Testis (tissue), 3 donors: ENCODE measurements around the gene SIGLEC9. TPM values are rescaled to one million over a fixed set of nuclear protein-coding genes. Genes with fewer than 3 reads are reported as not detected.
A peak's percentile ranks its signal among the peaks of the same experiment; 100 is the strongest.

Experiments
- DNase-seq: peaks from one replicate; pipeline ENCODE4 v3.0.0-alpha.2; 2019
- H3K27ac ChIP-seq, 2 donors: fragments of 200-600 bp; sonication (generic); one replicate each; pipeline ENCODE4 v1.5.1; 2019
- H3K27me3 ChIP-seq: fragments of 200-600 bp; sonication (generic); one replicate; pipeline ENCODE4 v1.5.1; 2019
- H3K36me3 ChIP-seq: fragments of 200-600 bp; sonication (generic); one replicate; pipeline ENCODE4 v1.5.1; 2017; ENCODE audit warnings: low read depth; ENCODE audit errors: missing control alignments
- H3K4me1 ChIP-seq: fragments of 200-600 bp; sonication (generic); one replicate; pipeline ENCODE4 v1.5.1; 2019
- H3K4me3 ChIP-seq, 2 donors: fragments of 200-600 bp; sonication (generic); one replicate each; pipeline ENCODE4 v1.5.1; 2017 to 2019
- H3K9me3 ChIP-seq: fragments of 200-600 bp; sonication (generic); one replicate; pipeline ENCODE4 v1.5.1; 2017
- POLR2A ChIP-seq: fragments of 450-650 bp; IDR thresholded peaks from one replicate; pipeline ENCODE4 v1.6.1; 2017; ENCODE audit warnings: antibody characterized with exemption, mild to moderate bottlenecking, moderate library complexity
- WGBS, 2 donors: methylation state at CpG; one replicate each; pipeline ENCODE4 v1.1.5; 2018; 5-methylcytosine and 5-hydroxymethylcytosine counted together
- intact Hi-C: fragments of 100-400 bp; cut with DNase I; formaldehyde crosslinking; loops from one replicate; pipeline ENCODE4 v1.15.1; 2023; ENCODE audit warnings: low total_unique reads
- polyA plus RNA-seq: library from polyadenylated mRNA; stranded (reverse); fragments of 350-450 nt; fragmentation: Illumina TruSeq; extraction: RNeasy Lipid Tissue Mini Kit (QIAGEN cat#74804); gene quantifications from one replicate; pipeline ENCODE4 v1.2.3, GENCODE V29; 2014; ENCODE audit warnings: low read depth, low replicate concordance; ENCODE audit not compliant: insufficient read depth
- total RNA-seq, 2 donors: library from RNA; depleted of rRNA; stranded (reverse); fragments of >200 nt; gene quantifications; one replicate each; pipeline ENCODE4 v1.2.3, GENCODE V29; 2016
- TF ChIP-seq, protein P1 (sequence below), 3 experiments: fragments of 450-650 bp in 2 of 3; fragments of 200-600 bp in 1 of 3; sonication (generic) in 1 of 3; IDR thresholded peaks; one replicate each; pipeline ENCODE4 v1.5.1; 2016 to 2019; ENCODE audit warnings: antibody characterized with exemption in 3 of 3, mild to moderate bottlenecking in 2 of 3, moderate library complexity in 1 of 3

SIGLEC9 gene
- total and polyA plus RNA-seq, 3 donors from 2014 or later: 2.6 to 5.1 (median 3.2) TPM

DNA sequence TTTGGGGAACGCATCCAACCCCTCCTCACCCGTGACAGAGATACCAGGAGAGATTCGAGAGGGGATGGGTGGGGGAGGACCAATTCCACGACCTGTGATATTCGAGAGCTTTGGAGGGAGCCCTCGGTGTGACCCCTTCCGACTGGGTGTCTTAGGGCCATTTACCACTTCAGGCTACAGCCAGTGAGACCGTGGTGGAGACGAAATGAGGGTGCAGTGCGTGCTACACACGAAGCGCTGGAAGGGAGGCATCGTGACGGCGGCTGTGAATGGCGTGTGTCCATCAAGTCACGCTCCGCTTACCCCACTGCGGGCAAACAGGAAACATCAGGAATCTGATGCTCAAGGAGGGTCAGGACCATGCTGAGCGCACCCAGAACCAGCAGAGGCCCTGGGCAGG is 26.9 kb upstream of the SIGLEC9 start:
- intact Hi-C loops: no loop called here
- TF ChIP-seq POLR2A: no peak
- TF ChIP-seq, protein P1, sequence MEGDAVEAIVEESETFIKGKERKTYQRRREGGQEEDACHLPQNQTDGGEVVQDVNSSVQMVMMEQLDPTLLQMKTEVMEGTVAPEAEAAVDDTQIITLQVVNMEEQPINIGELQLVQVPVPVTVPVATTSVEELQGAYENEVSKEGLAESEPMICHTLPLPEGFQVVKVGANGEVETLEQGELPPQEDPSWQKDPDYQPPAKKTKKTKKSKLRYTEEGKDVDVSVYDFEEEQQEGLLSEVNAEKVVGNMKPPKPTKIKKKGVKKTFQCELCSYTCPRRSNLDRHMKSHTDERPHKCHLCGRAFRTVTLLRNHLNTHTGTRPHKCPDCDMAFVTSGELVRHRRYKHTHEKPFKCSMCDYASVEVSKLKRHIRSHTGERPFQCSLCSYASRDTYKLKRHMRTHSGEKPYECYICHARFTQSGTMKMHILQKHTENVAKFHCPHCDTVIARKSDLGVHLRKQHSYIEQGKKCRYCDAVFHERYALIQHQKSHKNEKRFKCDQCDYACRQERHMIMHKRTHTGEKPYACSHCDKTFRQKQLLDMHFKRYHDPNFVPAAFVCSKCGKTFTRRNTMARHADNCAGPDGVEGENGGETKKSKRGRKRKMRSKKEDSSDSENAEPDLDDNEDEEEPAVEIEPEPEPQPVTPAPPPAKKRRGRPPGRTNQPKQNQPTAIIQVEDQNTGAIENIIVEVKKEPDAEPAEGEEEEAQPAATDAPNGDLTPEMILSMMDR (IDR thresholded peaks at IDR 0.05): no peak
- Histone ChIP-seq H3K27me3 (no peaks in the 10 kb centered on the region), H3K4me1 (peaks cover 28% of the 10 kb centered on the region), H3K27ac (peak overlapping the region in 1 of 2 donors; percentile 45), H3K4me3 (no peak overlapping the region), H3K9me3 (no peaks in the 10 kb centered on the region), H3K36me3 (no peaks in the 10 kb centered on the region)
- WGBS, 2 donors: 62 to 69% methylated on average over 9 to 20 of the region's 20 CpGs
- DNase-seq: no peak

DNA sequence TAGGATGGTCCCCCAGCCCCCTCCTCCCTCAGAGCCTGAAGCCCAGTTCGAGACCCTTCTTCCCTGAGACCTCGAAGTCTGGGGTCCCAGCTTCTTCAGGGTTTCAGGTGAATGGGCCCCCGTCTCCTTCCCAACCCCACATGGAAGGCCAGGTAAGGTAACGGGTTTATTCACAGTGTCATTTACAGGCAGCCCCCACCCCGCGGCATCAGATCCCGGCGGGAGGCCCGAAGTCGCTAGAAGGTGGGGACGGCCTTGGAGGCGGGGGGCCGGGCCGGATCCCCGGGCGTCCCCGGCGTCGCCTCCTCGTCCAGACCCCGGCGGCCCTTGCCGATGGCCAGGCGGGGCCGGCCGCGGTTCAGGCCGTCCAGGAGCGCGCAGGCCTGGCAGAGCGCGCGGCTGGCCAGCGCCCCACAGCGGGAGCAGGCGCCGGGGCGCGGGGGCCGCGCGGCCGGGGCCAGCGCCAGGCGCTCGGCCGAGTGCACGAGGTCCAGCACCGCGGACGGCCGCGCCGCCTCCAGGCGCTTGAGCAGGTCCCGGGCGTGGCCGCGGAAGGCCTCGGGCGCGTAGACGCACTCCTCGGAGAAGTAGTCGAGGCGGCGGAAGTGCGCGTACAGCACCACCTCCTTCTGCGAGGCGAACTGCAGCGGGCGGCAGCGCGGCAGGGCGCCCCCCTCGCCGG is 26.2 kb upstream of the SIGLEC9 start:
- peak; percentile 59 for DNase-seq
- Histone ChIP-seq H3K4me3 (peak overlapping the region; percentile 6 to 23), H3K27me3 (no peaks in the 10 kb centered on the region), H3K9me3 (no peaks in the 10 kb centered on the region), H3K36me3 (no peaks in the 10 kb centered on the region), H3K4me1 (peaks cover 28% of the 10 kb centered on the region), H3K27ac (peak overlapping the region in 1 of 2 donors; percentile 45)
- intact Hi-C loops: no loop called here
- TF ChIP-seq, protein P1 (IDR thresholded peaks at IDR 0.05): no peak
- no peak for TF ChIP-seq POLR2A
- 58 to 70% methylated on average over 11 to 68 of the region's 78 CpGs for WGBS, 2 donors

DNA sequence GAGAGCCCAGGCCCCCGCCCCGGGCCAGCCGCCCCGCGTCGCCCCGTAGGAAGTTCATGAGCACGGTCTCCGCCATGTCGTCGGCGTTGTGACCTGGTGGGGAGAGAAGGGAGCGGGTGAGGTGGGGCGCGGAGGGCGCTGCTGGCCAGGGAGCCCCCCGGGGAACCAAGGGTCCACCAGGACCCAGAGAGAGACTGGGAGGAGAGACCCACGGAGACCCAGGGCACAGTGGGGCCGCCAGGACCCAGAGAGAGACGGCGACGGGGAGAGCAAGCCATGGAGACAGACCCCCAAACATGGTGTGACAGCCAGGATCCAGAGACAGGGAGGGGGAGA is 25.7 kb upstream of the SIGLEC9 start:
- Histone ChIP-seq H3K4me1 (peaks cover 28% of the 10 kb centered on the region), H3K4me3 (peak overlapping the region; percentile 6 to 23), H3K36me3 (no peaks in the 10 kb centered on the region), H3K27me3 (no peaks in the 10 kb centered on the region), H3K27ac (peak overlapping the region in 1 of 2 donors; percentile 36), H3K9me3 (no peaks in the 10 kb centered on the region)
- 51 to 57% methylated on average over 17 to 22 of the region's 22 CpGs for WGBS, 2 donors
- TF ChIP-seq, protein P1 (IDR thresholded peaks at IDR 0.05): no peak
- no peak for TF ChIP-seq POLR2A
- intact Hi-C loops: no loop called here
- no peak for DNase-seq

DNA sequence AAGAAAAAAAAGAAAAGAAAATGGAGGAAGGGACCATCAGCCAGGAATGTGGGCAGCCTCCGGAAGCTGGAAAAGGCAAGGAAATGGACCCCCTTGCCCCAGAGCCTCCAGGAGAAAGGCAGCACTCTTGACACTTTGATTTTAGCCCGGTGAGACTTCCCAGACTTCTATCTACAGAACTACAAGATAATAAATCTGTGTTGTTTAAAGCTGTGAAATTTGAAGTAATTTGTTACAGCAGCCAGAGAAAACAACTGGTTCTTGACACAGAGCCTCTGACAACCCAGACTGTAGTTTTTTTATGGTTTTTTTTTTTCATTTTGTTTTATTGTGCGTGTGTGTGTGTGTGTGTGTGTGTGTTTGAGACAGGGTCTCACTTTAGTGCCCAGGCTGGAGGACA is 24.1 kb upstream of the SIGLEC9 start:
- WGBS, 2 donors: 47 to 60% methylated on average over 3 of the region's 3 CpGs
- TF ChIP-seq POLR2A: no peak
- TF ChIP-seq, protein P1 (IDR thresholded peaks at IDR 0.05): no peak
- H3K36me3 ChIP-seq: no peaks in the 10 kb centered on the region

More for the DNA sequence above, 24.1 kb upstream of the SIGLEC9 start:
- H3K4me3 ChIP-seq: no peak overlapping the region
- DNase-seq: no peak
- H3K27me3 ChIP-seq: no peaks in the 10 kb centered on the region
- H3K27ac ChIP-seq: peak overlapping the region in 1 of 2 donors; percentile 36
- intact Hi-C loops: no loop called here
- no peaks in the 10 kb centered on the region for H3K9me3 ChIP-seq
- peaks cover 24% of the 10 kb centered on the region for H3K4me1 ChIP-seq
